GM21381 (cell line): ENCODE results near the gene COL6A1.

Experiments used
- ATAC-seq: cut with Tn5 transposase; IDR thresholded peaks from one replicate; pipeline ENCODE4 v1.9.1; 2021; ENCODE audit warnings: mild to moderate bottlenecking, moderate library complexity; ENCODE audit not compliant: unreplicated experiment

COL6A1 gene, protein sequence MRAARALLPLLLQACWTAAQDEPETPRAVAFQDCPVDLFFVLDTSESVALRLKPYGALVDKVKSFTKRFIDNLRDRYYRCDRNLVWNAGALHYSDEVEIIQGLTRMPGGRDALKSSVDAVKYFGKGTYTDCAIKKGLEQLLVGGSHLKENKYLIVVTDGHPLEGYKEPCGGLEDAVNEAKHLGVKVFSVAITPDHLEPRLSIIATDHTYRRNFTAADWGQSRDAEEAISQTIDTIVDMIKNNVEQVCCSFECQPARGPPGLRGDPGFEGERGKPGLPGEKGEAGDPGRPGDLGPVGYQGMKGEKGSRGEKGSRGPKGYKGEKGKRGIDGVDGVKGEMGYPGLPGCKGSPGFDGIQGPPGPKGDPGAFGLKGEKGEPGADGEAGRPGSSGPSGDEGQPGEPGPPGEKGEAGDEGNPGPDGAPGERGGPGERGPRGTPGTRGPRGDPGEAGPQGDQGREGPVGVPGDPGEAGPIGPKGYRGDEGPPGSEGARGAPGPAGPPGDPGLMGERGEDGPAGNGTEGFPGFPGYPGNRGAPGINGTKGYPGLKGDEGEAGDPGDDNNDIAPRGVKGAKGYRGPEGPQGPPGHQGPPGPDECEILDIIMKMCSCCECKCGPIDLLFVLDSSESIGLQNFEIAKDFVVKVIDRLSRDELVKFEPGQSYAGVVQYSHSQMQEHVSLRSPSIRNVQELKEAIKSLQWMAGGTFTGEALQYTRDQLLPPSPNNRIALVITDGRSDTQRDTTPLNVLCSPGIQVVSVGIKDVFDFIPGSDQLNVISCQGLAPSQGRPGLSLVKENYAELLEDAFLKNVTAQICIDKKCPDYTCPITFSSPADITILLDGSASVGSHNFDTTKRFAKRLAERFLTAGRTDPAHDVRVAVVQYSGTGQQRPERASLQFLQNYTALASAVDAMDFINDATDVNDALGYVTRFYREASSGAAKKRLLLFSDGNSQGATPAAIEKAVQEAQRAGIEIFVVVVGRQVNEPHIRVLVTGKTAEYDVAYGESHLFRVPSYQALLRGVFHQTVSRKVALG

GRCh38 chr21:45981151-45982091 is at the start of gene COL6A1:
Gene COL6A1 (plus strand): TSS chr21:45981770. CDS start chr21:45981851, 81 bp downstream.
- ATAC-seq = no peak

- no peak for ATAC-seq
Observed at GRCh38 chr21:45932922-45933502, 48.6 kb upstream of the COL6A1 start.

GRCh38 chr21:45934085-45934484 is 47.5 kb upstream of the COL6A1 start:
- ATAC-seq = no peak

GRCh38 chr21:45934554-45934953 is 47.0 kb upstream of the COL6A1 start:
- ATAC-seq = no peak

GRCh38 chr21:45935628-45936027 is 45.9 kb upstream of the COL6A1 start:
- ATAC-seq = no peak

- no peak for ATAC-seq
Observed at GRCh38 chr21:45937721-45938452, 43.7 kb upstream of the COL6A1 start.

DNA sequence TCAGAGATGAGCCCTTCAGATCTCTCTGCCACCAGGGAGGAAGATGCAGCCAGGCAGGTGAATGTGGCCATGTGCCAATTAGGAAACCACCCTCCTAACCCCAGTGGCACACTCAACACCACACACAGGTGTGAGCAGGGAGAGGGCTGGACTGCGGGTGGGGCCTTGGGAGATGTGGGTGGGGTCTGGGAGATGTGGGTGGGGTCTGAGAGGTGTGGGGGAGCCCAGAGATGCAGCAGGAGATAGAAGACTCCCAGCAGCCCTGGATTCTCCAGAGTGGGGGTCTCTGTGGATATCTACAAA is 43.2 kb upstream of the COL6A1 start:
- ATAC-seq = no peak

- no peak for ATAC-seq
Observed at GRCh38 chr21:45938811-45939520, 42.6 kb upstream of the COL6A1 start.

DNA sequence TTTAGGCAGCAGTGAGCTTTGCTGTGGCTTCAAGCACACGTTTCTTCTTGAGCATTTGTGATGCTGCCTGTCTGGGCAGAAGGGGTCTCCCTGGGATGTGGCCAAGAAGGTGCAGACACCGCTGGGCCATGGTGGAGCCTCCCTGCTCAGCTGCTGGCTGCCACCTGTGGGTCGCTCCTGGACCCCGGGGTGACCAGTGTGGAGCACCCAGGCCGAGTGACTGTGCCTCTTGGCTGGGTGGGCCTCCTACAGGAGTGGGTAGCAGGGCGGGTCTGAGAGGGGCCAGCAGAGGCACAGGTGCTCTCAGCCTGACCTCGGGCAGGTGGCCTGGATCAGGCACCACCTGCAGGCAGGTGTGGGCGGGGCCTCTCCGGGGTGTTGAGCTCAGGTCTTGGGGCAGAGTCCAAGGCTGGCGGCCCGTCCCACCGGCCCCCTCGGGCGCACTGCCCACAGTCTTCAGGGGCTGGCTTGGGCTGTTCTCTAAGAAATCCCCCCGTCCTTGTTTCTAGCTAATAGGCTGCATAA is 42.0 kb upstream of the COL6A1 start:
- ATAC-seq = no peak

DNA sequence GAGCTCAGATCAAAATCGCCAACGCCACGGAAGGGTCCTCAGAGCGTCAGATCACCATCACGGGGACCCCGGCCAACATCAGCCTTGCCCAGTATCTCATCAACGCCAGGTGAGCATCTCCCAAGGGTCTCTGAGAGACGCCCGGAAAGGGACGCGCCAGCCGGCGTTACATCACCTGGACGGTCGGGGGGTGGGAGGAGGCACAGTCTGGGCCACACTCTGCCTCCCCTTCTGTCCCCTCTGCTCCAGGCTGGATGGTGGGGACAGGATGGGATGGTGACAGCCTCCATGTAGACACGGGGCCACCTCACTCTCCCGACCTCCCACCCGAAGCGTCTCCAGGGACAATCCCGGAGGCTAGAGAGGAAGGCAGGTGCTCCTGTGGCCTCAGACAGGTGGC is 41.5 kb upstream of the COL6A1 start:
- ATAC-seq = no peak

DNA sequence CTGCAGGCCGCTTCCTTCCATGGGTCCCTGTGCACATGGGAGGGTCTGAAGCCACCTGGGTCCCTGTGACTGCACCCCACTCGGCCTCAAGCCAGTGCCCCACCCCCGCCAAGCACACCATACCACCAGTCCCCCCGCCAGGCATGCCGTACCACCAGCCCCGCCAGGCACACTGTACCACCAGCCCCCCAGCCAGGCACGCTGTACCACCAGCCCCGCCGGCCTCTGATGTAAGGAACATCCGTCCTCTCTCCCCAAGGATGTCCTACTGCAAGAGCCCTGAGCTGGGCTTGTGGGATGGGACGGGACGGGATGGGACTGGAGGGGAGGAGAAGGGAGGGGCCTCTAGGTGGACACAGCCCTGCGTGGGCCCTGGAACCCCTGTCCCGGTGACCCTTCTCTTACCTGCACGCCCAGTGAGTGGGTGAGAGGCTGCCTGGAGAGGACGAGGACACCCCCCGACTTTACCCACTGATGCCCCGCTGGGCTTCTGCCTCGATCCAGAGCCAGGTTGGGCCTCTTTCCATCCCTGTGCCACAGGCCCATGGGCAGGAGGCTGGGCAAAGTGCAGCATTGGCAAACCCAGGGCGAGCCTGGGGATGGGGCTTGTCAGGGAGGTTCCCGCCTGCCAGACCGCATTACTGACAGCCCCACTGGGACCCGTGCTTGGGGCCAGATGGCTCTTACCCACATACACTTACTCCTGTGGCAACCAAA is 40.8 kb upstream of the COL6A1 start:
- ATAC-seq = no peak

GRCh38 chr21:45941338-45941710 is 40.2 kb upstream of the COL6A1 start:
- no peak for ATAC-seq

- no peak for ATAC-seq
Observed at GRCh38 chr21:45941717-45942546, 39.6 kb upstream of the COL6A1 start.

GRCh38 chr21:45942755-45943629 is 38.6 kb upstream of the COL6A1 start:
- ATAC-seq = no peak

GRCh38 chr21:45943630-45944540 is 37.7 kb upstream of the COL6A1 start:
- ATAC-seq = no peak
